Urinary bladder (tissue), 4 donors: ENCODE measurements around the gene DTNBP1. TPM values are rescaled to one million over a fixed set of nuclear protein-coding genes. Genes with fewer than 3 reads are reported as not detected.

Experiments used
- DNase-seq: peaks from one replicate; pipeline ENCODE4 v3.0.0-alpha.2; 2015; ENCODE audit errors: extremely low spot score
- H3K27ac ChIP-seq: one replicate; pipeline ENCODE4 v1.5.1; 2013; ENCODE audit warnings: low read depth, mild to moderate bottlenecking, moderate library complexity
- H3K36me3 ChIP-seq: one replicate; pipeline ENCODE4 v1.6.1; 2013; ENCODE audit warnings: mild to moderate bottlenecking, moderate library complexity; ENCODE audit not compliant: insufficient read depth
- H3K4me1 ChIP-seq: one replicate; pipeline ENCODE4 v1.6.1; 2013; ENCODE audit warnings: mild to moderate bottlenecking, moderate library complexity; ENCODE audit not compliant: insufficient read depth
- H3K4me3 ChIP-seq: one replicate; pipeline ENCODE4 v1.5.1; 2013; ENCODE audit warnings: low read depth, low read length
- WGBS: extraction: QIAGEN DNeasy Blood & Tissue Kit; methylation state at CpG from one replicate; pipeline ENCODE4 v1.1.7; 2013; 5-methylcytosine and 5-hydroxymethylcytosine counted together
- polyA plus RNA-seq: library from polyadenylated mRNA; stranded (reverse); fragments of 200-250 nt; gene quantifications from one replicate; pipeline ENCODE4 v1.2.3, GENCODE V29; 2013
- total RNA-seq: library from RNA; depleted of rRNA; stranded (reverse); fragments of >200 nt; gene quantifications from one replicate; pipeline ENCODE4 v1.2.3, GENCODE V29; 2014
- donor health status: healthy with polysubstance abuse.
- donor health status: healthy.

The DTNBP1 gene
- total and polyA plus RNA-seq, 2 donors = 5.0 to 23.3 TPM

GRCh38 chr6:15516923-15517560, 145.8 kb downstream of the DTNBP1 start:
- no peak for DNase-seq
- 96% methylated on average over 29 of the region's 29 CpGs for WGBS

GRCh38 chr6:15516378-15516777, 146.4 kb downstream of the DTNBP1 start:
- DNase-seq = no peak
- no peak overlapping the region for H3K4me3 ChIP-seq
- H3K27ac ChIP-seq = no peak overlapping the region
- 98% methylated on average over 13 of the region's 13 CpGs for WGBS
- H3K4me1 ChIP-seq = no peaks in the 10 kb centered on the region
- peaks cover 6% of the 10 kb centered on the region for H3K36me3 ChIP-seq

More at GRCh38 chr6:15516923-15517560, 145.8 kb downstream of the DTNBP1 start:
- no peak overlapping the region for H3K27ac ChIP-seq
- H3K4me3 ChIP-seq = no peak overlapping the region
- no peaks in the 10 kb centered on the region for H3K4me1 ChIP-seq
- H3K36me3 ChIP-seq = peaks cover 4% of the 10 kb centered on the region

- DNase-seq = no peak
These were observed 147.0 kb downstream of the DTNBP1 start for GRCh38 chr6:15515660-15516375.

GRCh38 chr6:15515226-15515625, 147.6 kb downstream of the DTNBP1 start:
- no peak for DNase-seq
- WGBS = 97% methylated on average over 6 of the region's 6 CpGs
- peaks cover 6% of the 10 kb centered on the region for H3K36me3 ChIP-seq

More at GRCh38 chr6:15515660-15516375, 147.0 kb downstream of the DTNBP1 start:
- H3K27ac ChIP-seq = no peak overlapping the region
- H3K4me1 ChIP-seq = no peaks in the 10 kb centered on the region
- peaks cover 6% of the 10 kb centered on the region for H3K36me3 ChIP-seq
- no peak overlapping the region for H3K4me3 ChIP-seq
- 89% methylated on average over 18 of the region's 18 CpGs for WGBS

GRCh38 chr6:15513801-15514711, 148.8 kb downstream of the DTNBP1 start:
- 87% methylated on average over 21 of the region's 21 CpGs for WGBS
- no peak overlapping the region for H3K27ac ChIP-seq
- peaks cover 6% of the 10 kb centered on the region for H3K36me3 ChIP-seq
- no peak for DNase-seq
- no peaks in the 10 kb centered on the region for H3K4me1 ChIP-seq
- H3K4me3 ChIP-seq = no peak overlapping the region

More at GRCh38 chr6:15515226-15515625, 147.6 kb downstream of the DTNBP1 start:
- Histone ChIP-seq H3K4me1 (no peaks in the 10 kb centered on the region), H3K4me3 (no peak overlapping the region), H3K27ac (no peak overlapping the region)

GRCh38 chr6:15513131-15513771, 149.6 kb downstream of the DTNBP1 start:
- Histone ChIP-seq H3K4me3 (no peak overlapping the region), H3K36me3 (peaks cover 8% of the 10 kb centered on the region), H3K27ac (no peak overlapping the region), H3K4me1 (no peaks in the 10 kb centered on the region)
- 95% methylated on average over 34 of the region's 34 CpGs for WGBS
- DNase-seq = no peak

- peaks cover 8% of the 10 kb centered on the region for H3K36me3 ChIP-seq
- DNase-seq = no peak
- H3K27ac ChIP-seq = no peak overlapping the region
- 89% methylated on average over 9 of the region's 9 CpGs for WGBS
- no peak overlapping the region for H3K4me3 ChIP-seq
- H3K4me1 ChIP-seq = no peaks in the 10 kb centered on the region
These were observed 150.1 kb downstream of the DTNBP1 start for GRCh38 chr6:15512721-15513120.

- no peaks in the 10 kb centered on the region for H3K4me1 ChIP-seq
- no peak for DNase-seq
- peaks cover 8% of the 10 kb centered on the region for H3K36me3 ChIP-seq
- H3K27ac ChIP-seq = no peak overlapping the region
- 94% methylated on average over 18 of the region's 18 CpGs for WGBS
- H3K4me3 ChIP-seq = no peak overlapping the region
These were observed 150.7 kb downstream of the DTNBP1 start for GRCh38 chr6:15512126-15512525.

GRCh38 chr6:15511248-15512125, 151.3 kb downstream of the DTNBP1 start:
- Histone ChIP-seq H3K36me3 (peaks cover 8% of the 10 kb centered on the region), H3K4me3 (no peak overlapping the region), H3K27ac (no peak overlapping the region), H3K4me1 (no peaks in the 10 kb centered on the region)
- no peak for DNase-seq
- WGBS = 93% methylated on average over 14 of the region's 14 CpGs

GRCh38 chr6:15510536-15511247, 152.1 kb downstream of the DTNBP1 start:
- WGBS = 76% methylated on average over 16 of the region's 16 CpGs
- H3K36me3 ChIP-seq = peaks cover 8% of the 10 kb centered on the region
- H3K27ac ChIP-seq = no peak overlapping the region
- DNase-seq = no peak
- H3K4me1 ChIP-seq = no peaks in the 10 kb centered on the region
- H3K4me3 ChIP-seq = no peak overlapping the region

GRCh38 chr6:15510121-15510520, 152.7 kb downstream of the DTNBP1 start:
- no peak for DNase-seq
- Histone ChIP-seq H3K36me3 (peaks cover 8% of the 10 kb centered on the region), H3K4me3 (no peak overlapping the region), H3K27ac (no peak overlapping the region), H3K4me1 (no peaks in the 10 kb centered on the region)
- 95% methylated on average over 6 of the region's 6 CpGs for WGBS

GRCh38 chr6:15509335-15509933, 153.4 kb downstream of the DTNBP1 start:
- no peak overlapping the region for H3K4me3 ChIP-seq
- no peak for DNase-seq
- no peaks in the 10 kb centered on the region for H3K4me1 ChIP-seq
- WGBS = 85% methylated on average over 13 of the region's 13 CpGs
- H3K27ac ChIP-seq = no peak overlapping the region
- H3K36me3 ChIP-seq = peaks cover 8% of the 10 kb centered on the region
